Stimulated activated naive B cell treated with anti-CD40 and anti-IgM and Interleukin-4, amounts not matched to agents 10 μg/mL and 1 μg/mL and 100 μg/mL, for 72 hours (primary cell): ENCODE results near the gene CDC42EP1.
"Not testable (repeated sequence)": the region's sequence is repeated elsewhere in the genome, so short reads cannot be mapped to it uniquely, and the experiment has no call there.

Experiments used
- ATAC-seq, 2 donors: fragments of 150-1000 bp; cut with Tn5 transposase; replicated peaks; 2 replicates each; pipeline ENCODE4 v1.10.0; 2021; ENCODE audit warnings: moderate library complexity in 1 of 2
- DNase-seq: peaks from one replicate; pipeline ENCODE4 v3.0.0; 2021
- H3K27ac Mint-ChIP-seq: one replicate; pipeline ENCODE4 v1.8.0; 2022; ENCODE audit warnings: mild to moderate bottlenecking, mixed read lengths
- H3K27me3 Mint-ChIP-seq, 2 donors: one replicate each; pipeline ENCODE4 v1.8.0; 2022; ENCODE audit warnings: mixed read lengths in 2 of 2
- H3K36me3 Mint-ChIP-seq, 2 donors: one replicate each; pipeline ENCODE4 v1.8.0; 2022; ENCODE audit warnings: mixed read lengths in 2 of 2, mild to moderate bottlenecking in 1 of 2
- H3K4me1 Mint-ChIP-seq, 2 donors: one replicate each; pipeline ENCODE4 v1.8.0; 2022; ENCODE audit warnings: mixed read lengths in 2 of 2, mild to moderate bottlenecking in 1 of 2
- H3K4me3 Mint-ChIP-seq, 2 donors: one replicate each; pipeline ENCODE4 v1.8.0; 2022; ENCODE audit warnings: mild to moderate bottlenecking in 2 of 2, mixed read lengths in 2 of 2, moderate library complexity in 1 of 2
- H3K9me3 Mint-ChIP-seq, 2 donors: one replicate each; pipeline ENCODE4 v1.8.0; 2022; ENCODE audit warnings: mixed read lengths in 2 of 2, mild to moderate bottlenecking in 1 of 2

The CDC42EP1 gene

GRCh38 chr22:37525073-37525745 lies 35.1 kb upstream of the CDC42EP1 start:
- peaks cover 44 to 46% of the 10 kb centered on the region in 2 donors for H3K27me3 Mint-ChIP-seq
- no peak overlapping the region for H3K27ac Mint-ChIP-seq
- no peak overlapping the region for H3K4me3 Mint-ChIP-seq
- DNase-seq = no peak
- ATAC-seq = no peak
- peaks cover 0 to 2% of the 10 kb centered on the region in 2 donors for H3K4me1 Mint-ChIP-seq
- no peaks in the 10 kb centered on the region for H3K9me3 Mint-ChIP-seq
- H3K36me3 Mint-ChIP-seq = no peaks in the 10 kb centered on the region

- Mint-ChIP-seq H3K4me1 (peaks cover 0 to 2% of the 10 kb centered on the region in 2 donors), H3K27ac (no peak overlapping the region), H3K27me3 (peaks cover 40 to 42% of the 10 kb centered on the region in 2 donors), H3K36me3 (no peaks in the 10 kb centered on the region), H3K9me3 (no peaks in the 10 kb centered on the region), H3K4me3 (no peak overlapping the region)
- no peak for DNase-seq
- ATAC-seq = no peak
Observed at GRCh38 chr22:37525746-37526350, 34.4 kb upstream of the CDC42EP1 start.

GRCh38 chr22:37526376-37526775 lies 33.9 kb upstream of the CDC42EP1 start:
- ATAC-seq = no peak
- no peak overlapping the region for H3K27ac Mint-ChIP-seq
- no peaks in the 10 kb centered on the region for H3K9me3 Mint-ChIP-seq
- H3K36me3 Mint-ChIP-seq = no peaks in the 10 kb centered on the region
- peaks cover 0 to 2% of the 10 kb centered on the region in 2 donors for H3K4me1 Mint-ChIP-seq
- no peak overlapping the region for H3K4me3 Mint-ChIP-seq
- DNase-seq = no peak
- H3K27me3 Mint-ChIP-seq = peaks cover 39 to 41% of the 10 kb centered on the region in 2 donors

- ATAC-seq, DNase-seq, H3K9me3 Mint-ChIP-seq: not testable (repeated sequence)
Observed at GRCh38 chr22:37527081-37527752, 33.1 kb upstream of the CDC42EP1 start.

GRCh38 chr22:37527952-37528351 lies 32.3 kb upstream of the CDC42EP1 start:
- H3K27ac Mint-ChIP-seq, ATAC-seq, H3K36me3 Mint-ChIP-seq, DNase-seq, H3K9me3 Mint-ChIP-seq, H3K4me3 Mint-ChIP-seq, H3K4me1 Mint-ChIP-seq: not testable (repeated sequence)
- peaks cover 26 to 27% of the 10 kb centered on the region in 2 donors for H3K27me3 Mint-ChIP-seq

More at GRCh38 chr22:37527081-37527752, 33.1 kb upstream of the CDC42EP1 start:
- H3K27me3 Mint-ChIP-seq = peaks cover 33 to 34% of the 10 kb centered on the region in 2 donors
- H3K27ac Mint-ChIP-seq, H3K4me3 Mint-ChIP-seq, H3K36me3 Mint-ChIP-seq, H3K4me1 Mint-ChIP-seq: not testable (repeated sequence)

GRCh38 chr22:37529652-37530345 lies 30.5 kb upstream of the CDC42EP1 start:
- Mint-ChIP-seq H3K9me3 (no peaks in the 10 kb centered on the region), H3K36me3 (no peaks in the 10 kb centered on the region), H3K27ac (no peak overlapping the region), H3K4me1 (peaks cover 12 to 16% of the 10 kb centered on the region in 2 donors), H3K4me3 (no peak overlapping the region), H3K27me3 (peaks cover 12 to 15% of the 10 kb centered on the region in 2 donors)
- DNase-seq (no peak), ATAC-seq (peak in 1 of 2 donors; percentile 36)

- H3K27ac Mint-ChIP-seq = peak overlapping the region; percentile 7
- no peaks in the 10 kb centered on the region for H3K36me3 Mint-ChIP-seq
- no peaks in the 10 kb centered on the region for H3K9me3 Mint-ChIP-seq
- ATAC-seq (peak; percentile 52 to 61), DNase-seq (peak; percentile 51)
- H3K27me3 Mint-ChIP-seq = peaks cover 9 to 14% of the 10 kb centered on the region in 2 donors
- no peak overlapping the region for H3K4me3 Mint-ChIP-seq
- H3K4me1 Mint-ChIP-seq = peaks cover 21 to 30% of the 10 kb centered on the region in 2 donors
Observed at GRCh38 chr22:37533995-37534394, 26.3 kb upstream of the CDC42EP1 start.

- ATAC-seq (no peak), DNase-seq (no peak)
- Mint-ChIP-seq H3K4me1 (peaks cover 21 to 32% of the 10 kb centered on the region in 2 donors), H3K4me3 (no peak overlapping the region), H3K9me3 (no peaks in the 10 kb centered on the region), H3K27ac (peak overlapping the region; percentile 7), H3K36me3 (no peaks in the 10 kb centered on the region), H3K27me3 (peaks cover 12 to 15% of the 10 kb centered on the region in 2 donors)
Observed at GRCh38 chr22:37534445-37534844, 25.8 kb upstream of the CDC42EP1 start.

GRCh38 chr22:37535159-37535558 lies 25.1 kb upstream of the CDC42EP1 start:
- H3K4me3 Mint-ChIP-seq = no peak overlapping the region
- H3K36me3 Mint-ChIP-seq = no peaks in the 10 kb centered on the region
- H3K9me3 Mint-ChIP-seq = no peaks in the 10 kb centered on the region
- peaks cover 9 to 14% of the 10 kb centered on the region in 2 donors for H3K27me3 Mint-ChIP-seq
- no peak for ATAC-seq
- no peak overlapping the region for H3K27ac Mint-ChIP-seq
- peaks cover 19 to 34% of the 10 kb centered on the region in 2 donors for H3K4me1 Mint-ChIP-seq
- DNase-seq = no peak

GRCh38 chr22:37538590-37539357 lies 21.5 kb upstream of the CDC42EP1 start:
- Mint-ChIP-seq H3K4me3 (peak overlapping the region; percentile 27 to 28), H3K27ac (peak overlapping the region; percentile 51), H3K4me1 (peaks cover 22 to 46% of the 10 kb centered on the region in 2 donors), H3K9me3 (no peaks in the 10 kb centered on the region), H3K27me3 (peaks cover 14 to 20% of the 10 kb centered on the region in 2 donors), H3K36me3 (no peaks in the 10 kb centered on the region)
- ATAC-seq = peak; percentile 94 to 97
- peak; percentile 89 for DNase-seq

- H3K9me3 Mint-ChIP-seq, ATAC-seq, H3K36me3 Mint-ChIP-seq, H3K27ac Mint-ChIP-seq, H3K4me3 Mint-ChIP-seq, DNase-seq: not testable (repeated sequence)
- H3K4me1 Mint-ChIP-seq = peaks cover 18 to 37% of the 10 kb centered on the region in 2 donors
- H3K27me3 Mint-ChIP-seq = peaks cover 18 to 26% of the 10 kb centered on the region in 2 donors
Observed at GRCh38 chr22:37539790-37540189, 20.5 kb upstream of the CDC42EP1 start.

GRCh38 chr22:37542416-37542815 lies 17.9 kb upstream of the CDC42EP1 start:
- ATAC-seq, H3K9me3 Mint-ChIP-seq, DNase-seq, H3K36me3 Mint-ChIP-seq, H3K4me3 Mint-ChIP-seq: not testable (repeated sequence)
- Mint-ChIP-seq H3K4me1 (peaks cover 25 to 53% of the 10 kb centered on the region in 2 donors), H3K27me3 (peaks cover 28 to 44% of the 10 kb centered on the region in 2 donors), H3K27ac (peak overlapping the region; percentile 67)

- Mint-ChIP-seq H3K4me1 (peaks cover 25 to 50% of the 10 kb centered on the region in 2 donors), H3K36me3 (no peaks in the 10 kb centered on the region), H3K27ac (no peak overlapping the region), H3K4me3 (no peak overlapping the region), H3K9me3 (no peaks in the 10 kb centered on the region), H3K27me3 (peaks cover 28 to 44% of the 10 kb centered on the region in 2 donors)
- DNase-seq (no peak), ATAC-seq (no peak)
Observed at GRCh38 chr22:37542959-37543358, 17.3 kb upstream of the CDC42EP1 start.
